HG02981 (cell line): ENCODE data around the gene SELENOH.
"Not testable (repeated sequence)": the region's sequence is repeated elsewhere in the genome, so short reads cannot be mapped to it uniquely, and the experiment has no call there.

Experiments
- ATAC-seq: cut with Tn5 transposase; IDR thresholded peaks from one replicate; pipeline ENCODE4 v1.9.1; 2021; ENCODE audit warnings: mild to moderate bottlenecking, moderate library complexity; ENCODE audit not compliant: unreplicated experiment

Gene SELENOH, protein sequence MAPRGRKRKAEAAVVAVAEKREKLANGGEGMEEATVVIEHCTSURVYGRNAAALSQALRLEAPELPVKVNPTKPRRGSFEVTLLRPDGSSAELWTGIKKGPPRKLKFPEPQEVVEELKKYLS

DNA sequence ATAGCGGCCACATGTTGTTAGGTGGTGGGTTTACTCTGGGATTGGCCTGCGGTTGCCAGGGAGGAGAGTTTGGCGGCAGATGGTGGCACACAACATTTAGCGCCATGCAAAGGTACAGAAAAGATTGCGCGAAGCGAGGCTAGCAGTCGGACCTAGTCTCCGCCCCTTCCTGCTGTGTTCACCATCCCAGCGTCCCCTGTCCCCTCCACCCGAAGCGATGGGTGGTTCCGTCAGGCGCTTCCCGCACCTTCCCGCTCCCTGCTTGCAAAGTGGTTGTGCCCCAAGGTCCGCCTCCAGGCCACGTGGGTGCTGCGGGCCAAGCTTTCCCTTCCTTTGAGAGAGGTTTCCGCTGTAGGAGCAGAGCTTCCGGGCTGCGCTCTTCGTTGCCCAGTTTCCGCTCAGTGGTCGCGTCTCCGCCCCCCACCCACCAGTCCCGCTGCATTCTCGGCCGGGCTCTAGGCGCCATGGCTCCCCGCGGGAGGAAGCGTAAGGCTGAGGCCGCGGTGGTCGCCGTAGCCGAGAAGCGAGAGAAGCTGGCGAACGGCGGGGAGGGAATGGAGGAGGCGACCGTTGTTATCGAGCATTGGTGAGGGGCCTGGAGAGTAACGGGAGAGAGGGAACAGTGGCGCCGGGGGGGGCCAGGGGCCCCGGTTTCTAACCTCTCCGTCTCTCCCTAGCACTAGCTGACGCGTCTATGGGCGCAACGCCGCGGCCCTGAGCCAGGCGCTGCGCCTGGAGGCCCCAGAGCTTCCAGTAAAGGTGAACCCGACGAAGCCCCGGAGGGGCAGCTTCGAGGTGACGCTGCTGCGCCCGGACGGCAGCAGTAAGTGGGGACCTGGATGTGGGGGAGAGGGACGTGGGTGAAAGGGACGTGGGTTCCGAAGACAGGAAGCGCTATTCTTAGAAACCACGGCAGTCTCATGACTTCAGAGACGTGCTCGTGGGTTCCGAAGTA lies at the start of gene SELENOH:
Gene SELENOH, plus strand, starts transcription at position 360 of the 955 bp plus-strand sequence. Its CDS starts 105 bp downstream, at position 465.
- peak; percentile 92 for ATAC-seq

DNA sequence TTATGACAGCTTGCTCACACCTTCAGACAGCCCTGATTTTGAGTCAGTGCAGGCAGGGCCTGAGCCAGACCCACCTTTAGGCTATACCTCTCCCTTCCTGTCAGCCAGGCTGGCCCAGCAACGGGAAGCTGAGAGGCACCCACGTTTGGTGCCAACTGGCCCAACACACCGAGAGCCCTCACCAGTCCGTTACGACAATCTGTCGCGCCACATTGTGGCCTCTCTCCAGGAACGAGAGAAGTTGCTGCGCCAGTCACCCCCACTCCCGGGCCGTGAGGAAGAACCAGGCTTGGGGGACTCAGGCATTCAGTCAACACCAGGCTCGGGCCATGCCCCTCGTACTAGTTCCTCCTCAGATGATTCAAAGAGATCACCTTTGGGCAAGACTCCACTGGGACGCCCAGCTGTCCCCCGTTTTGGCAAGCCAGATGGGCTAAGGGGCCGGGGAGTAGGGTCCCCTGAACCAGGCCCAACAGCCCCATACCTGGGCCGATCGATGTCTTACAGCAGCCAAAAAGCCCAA lies 42.4 kb upstream of the SELENOH start:
- ATAC-seq, result no peak

DNA sequence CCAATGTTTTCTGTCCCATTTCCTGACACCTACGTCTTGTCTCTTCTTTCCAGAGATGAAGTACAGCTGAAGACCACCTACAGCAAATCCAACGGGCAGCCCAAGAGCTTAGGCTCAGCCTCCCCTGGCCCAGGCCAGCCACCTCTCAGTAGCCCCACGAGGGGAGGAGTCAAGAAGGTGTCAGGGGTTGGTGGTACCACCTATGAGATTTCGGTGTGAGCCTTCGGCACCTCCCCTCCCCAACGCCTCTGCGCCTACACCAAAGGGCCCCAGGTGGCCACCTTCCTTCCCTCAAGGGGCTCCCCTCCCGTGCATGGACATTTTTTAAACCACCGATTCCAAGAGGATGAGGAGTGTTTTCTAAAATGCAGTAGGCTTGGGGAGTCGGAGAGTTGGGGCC lies 41.5 kb upstream of the SELENOH start:
- ATAC-seq, result no peak

DNA sequence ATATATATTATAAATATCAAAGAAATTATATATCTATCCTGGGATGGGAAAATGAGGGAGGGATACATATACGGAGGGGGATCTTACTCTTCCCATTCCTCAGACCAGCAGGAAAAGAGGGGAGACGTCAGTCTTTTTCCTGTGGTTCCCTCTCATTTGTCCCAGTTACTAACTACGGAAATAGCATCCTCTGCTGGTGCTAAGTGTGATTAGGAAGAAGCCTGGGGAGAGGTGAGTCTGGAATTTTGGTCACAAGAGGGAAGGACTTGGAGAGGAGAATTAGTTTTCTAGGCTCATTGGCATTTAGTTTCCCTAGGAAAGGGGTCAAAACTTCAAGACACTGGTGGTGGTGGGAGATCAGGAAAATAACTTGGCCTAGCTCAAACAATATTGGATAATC lies 40.9 kb upstream of the SELENOH start:
- ATAC-seq, result no peak

DNA sequence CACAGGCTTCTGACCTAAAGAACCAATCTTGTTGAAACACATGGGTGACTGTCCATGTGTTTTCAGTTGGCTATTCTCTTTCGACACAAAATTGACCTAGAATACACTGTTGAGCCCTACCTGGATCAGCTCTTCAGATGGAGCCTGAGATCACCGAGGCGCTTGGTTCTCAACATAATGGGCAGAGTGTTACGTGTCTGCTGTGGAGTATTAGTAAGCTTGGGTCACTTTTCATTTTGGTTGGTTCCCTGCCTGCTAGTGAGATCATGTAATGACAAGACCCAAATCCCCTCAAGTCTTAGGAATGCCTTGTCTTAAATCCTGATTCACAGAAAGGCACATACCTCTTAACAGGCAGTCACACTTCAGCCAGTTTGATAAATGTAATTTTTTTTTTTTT lies 38.0 kb upstream of the SELENOH start:
- no peak for ATAC-seq

DNA sequence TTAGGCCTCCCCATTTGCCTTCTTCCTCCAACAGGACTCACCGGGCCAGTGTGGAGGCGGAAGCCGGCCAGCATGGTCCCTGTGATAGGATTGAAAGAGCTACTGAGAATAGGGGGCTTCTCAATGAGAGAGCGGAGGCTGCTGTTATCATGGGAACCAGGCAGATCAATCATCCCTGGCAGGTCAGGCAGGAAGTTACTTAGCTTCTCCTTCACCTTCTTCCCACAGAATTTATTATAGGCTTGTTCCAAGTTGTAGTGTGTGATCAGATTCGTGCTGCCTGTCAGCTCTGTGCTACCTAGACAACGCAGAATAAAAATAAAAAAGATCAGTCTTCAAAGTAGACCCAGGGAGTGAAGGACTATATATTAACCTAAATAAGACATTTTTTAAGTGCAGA lies 36.4 kb upstream of the SELENOH start:
- ATAC-seq, result no peak

DNA sequence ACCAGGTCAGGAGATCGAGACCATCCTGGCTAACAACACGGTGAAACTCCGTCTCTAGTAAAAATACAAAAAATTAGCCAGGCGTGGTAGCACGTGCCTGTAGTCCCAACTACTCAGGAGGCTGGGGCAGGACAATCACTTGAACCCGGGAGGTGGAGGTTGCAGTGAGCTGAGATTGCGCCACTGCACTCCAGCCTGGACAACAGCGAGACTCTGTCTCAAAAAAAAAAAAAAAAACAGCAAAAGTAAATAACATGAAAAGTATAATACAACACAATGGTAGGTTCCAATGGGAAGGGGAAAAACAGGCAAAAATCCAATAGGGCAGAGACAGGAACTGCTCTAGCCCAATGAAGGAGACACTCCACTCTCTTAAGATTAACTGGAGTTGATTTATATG lies 35.9 kb upstream of the SELENOH start:
- not testable (repeated sequence) for ATAC-seq

DNA sequence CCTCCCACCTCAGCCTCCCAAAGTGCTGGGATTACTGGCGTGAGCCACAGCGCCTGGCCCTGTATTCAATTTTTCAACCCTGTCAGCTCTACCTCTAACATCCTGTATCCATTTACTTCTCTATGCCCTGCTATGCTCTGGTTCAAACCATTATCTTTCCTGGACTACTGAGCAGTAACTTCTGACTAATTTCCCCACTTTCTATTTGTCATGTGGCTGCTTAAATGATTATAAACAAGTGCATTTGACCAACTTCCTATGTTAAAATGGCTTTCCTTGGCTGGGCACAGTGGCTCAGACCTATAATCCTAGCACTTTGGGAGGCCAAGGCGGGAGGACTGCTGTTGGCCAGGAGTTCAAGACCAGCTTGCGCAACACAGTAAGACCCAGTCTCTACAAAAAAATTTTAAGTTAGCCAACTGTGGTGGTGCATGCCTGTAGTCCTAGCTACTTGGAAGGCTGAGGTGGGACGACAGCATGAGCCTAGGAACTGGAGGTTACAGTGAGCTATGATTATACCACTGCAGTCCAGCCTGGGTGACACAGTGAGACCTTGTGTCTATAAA lies 31.4 kb upstream of the SELENOH start:
- ATAC-seq, result no peak

DNA sequence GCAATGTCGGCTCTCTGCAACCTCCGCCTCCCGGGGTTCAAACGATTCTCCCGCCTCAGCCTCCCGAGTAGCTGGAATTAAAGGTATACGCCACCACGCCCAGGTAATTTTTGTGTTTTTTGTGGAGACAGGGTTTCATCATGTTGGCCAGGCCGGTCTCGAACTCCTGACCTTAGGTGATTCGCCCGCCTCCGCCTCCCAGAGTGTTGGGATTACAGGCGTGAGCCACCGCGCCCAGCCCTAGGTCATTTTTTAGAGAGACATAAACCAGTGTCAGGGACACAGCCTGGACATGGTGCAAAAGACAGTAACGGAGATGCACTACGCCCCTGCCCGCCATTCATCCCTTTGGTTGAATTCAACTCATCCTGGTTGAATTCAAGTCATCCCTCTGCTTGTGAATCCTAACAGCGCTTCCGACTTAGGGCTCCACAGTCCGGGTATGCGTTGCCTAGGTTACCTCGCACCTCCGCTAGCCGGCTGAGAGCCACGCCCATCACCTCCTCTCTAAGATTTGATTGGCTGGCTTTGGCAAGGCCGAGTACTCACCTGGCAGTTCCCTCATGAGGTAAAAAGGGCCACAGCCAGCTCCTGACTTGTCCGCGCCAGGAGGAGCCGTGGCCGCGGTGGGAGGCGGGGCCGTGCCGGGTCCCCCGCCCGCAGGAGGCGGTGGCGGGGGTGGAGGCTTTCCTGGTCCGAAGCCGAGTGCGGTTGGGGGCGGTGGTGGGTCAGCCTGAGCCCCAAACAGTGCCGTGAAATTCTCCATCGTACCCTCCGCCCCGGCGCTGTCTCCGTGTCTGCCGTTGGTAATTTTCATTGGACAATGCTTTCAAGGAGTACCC lies 29.7 kb upstream of the SELENOH start, which contains the start of gene MED19:
Gene MED19, minus strand, starts transcription at position 802 of the 842 bp plus-strand sequence. Its CDS starts 36 bp downstream, at position 766.
- peak; percentile 40 for ATAC-seq

DNA sequence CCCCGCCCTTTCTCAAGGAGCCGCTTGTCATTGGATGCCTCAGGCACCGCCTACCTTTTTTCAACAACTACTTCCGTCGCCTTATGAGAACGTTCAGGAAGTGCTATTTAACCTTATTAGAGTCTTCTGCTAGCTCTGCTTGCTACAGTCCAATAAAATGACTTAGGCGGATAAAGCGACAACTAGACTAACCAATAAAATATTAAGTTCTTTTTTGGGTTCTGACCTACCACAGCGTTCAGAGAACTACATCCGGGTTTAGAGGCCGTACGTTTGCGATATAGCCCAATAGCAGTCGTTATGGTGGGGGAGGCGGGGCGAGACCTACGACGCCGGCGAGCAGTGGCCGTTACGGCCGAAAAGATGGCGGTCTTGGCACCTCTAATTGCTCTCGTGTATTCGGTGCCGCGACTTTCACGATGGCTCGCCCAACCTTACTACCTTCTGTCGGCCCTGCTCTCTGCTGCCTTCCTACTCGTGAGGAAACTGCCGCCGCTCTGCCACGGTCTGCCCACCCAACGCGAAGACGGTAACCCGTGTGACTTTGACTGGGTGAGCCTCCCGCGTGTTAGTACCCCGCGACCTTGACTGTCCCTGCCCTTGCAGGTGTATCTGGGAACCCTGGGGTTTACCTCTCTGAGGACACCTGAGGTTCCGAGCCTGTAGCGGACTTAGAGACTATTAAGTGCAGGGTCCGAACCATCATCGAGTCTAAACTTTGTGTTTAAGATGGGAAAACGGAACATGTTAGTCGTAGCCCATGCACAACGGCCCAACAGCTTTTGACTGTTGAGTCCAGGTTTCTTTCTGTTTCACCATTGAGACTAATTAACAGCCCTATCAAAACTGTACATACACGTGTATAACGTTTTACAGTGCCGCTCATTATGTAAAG lies 28.8 kb upstream of the SELENOH start, which contains the start of gene TMX2:
Gene TMX2, plus strand, starts transcription at position 338 of the 895 bp plus-strand sequence. Its CDS starts 26 bp downstream, at position 364.
- ATAC-seq, result peak; percentile 91

DNA sequence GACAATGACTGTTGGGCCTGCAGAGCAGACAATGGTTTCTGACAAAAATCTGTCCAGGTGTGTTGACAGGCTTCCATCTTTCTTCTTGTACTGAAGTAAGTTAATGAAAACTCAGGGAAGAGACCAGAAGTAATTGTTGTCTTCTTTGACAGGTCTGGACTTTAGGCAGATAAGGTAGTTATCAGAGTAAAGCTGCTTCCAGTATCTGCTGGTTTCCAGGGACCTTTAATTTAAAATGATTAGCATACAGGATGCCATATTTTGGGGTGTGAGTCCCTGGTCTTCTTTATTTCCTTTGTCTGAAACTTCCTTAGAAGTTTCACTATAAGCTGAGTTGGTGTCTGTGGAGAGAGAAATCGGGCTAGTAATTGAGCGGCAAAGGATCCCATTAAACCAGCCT lies 27.5 kb upstream of the SELENOH start:
- ATAC-seq, result no peak

DNA sequence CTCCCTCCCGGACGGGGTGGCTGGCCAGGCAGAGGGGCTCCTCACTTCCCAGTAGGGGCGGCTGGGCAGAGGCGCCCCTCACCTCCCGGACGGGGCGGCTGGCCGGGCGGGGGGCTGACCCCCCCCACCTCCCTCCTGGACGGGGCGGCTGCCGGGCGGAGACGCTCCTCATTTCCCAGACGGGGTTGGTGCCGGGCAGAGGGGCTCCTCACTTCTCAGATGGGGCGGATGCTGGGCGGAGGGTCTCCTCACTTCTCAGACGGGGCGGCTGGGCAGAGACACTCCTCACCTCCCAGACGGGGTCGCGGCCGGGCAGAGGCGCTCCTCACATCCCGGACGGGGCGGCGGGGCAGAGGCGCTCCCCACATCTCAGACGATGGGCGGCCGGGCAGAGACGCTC lies 24.6 kb upstream of the SELENOH start:
- ATAC-seq, result not testable (repeated sequence)

DNA sequence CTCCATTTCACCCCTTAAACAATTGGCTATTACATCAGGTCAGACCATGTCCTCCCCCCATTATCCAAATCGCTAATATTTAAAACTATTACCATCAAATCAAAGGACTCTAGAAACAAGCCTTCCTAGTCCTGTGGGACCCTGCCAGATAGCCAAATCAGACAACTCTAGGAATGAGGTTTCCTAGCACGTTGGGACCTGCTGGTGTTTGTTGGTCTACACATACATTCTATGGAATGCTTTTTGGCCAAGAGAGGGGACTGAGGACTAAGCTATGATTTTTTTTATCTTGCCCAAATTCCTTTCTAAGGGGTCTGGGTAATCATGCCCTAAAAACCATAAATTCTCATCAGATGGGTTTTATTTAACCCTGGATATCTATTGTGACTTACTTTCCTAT lies 14.1 kb upstream of the SELENOH start:
- ATAC-seq, result no peak

DNA sequence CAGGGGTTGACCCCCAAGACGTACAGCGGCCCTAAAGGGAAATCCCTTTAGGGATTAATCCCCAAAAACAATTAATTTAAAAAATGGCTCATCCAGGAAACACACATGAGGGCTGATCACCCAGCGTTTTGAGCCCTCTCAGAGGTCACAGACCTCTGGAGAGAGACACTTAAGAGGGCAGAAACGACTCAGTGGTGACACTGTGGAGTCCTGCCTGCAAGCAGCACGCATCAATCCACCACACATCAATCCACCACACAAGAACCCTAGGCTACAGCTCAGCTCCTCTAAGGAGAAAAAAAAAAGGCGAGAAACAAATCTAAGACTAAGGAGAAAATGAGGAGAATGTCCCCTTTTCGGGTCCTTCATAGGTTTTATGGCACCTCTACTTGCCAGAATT lies 12.5 kb upstream of the SELENOH start:
- no peak for ATAC-seq

DNA sequence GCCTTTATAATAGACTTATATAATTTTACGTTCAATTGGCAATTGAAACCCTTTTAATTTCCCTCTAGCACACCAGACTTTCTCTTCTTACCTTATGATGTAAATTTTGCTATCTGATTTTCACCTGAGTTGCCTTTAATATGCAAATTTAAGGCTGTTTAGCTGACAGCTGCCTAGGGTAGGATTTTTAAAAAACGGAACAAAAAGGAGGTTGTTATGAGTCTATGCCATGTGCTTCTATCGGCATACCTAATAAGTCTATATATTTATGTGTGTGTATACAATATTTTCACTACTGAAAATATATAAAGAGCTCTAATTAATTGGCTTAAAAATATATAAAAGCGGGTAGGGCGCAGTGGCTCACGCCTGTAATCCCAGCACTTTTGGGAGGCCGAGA lies 11.8 kb upstream of the SELENOH start:
- ATAC-seq, result no peak

DNA sequence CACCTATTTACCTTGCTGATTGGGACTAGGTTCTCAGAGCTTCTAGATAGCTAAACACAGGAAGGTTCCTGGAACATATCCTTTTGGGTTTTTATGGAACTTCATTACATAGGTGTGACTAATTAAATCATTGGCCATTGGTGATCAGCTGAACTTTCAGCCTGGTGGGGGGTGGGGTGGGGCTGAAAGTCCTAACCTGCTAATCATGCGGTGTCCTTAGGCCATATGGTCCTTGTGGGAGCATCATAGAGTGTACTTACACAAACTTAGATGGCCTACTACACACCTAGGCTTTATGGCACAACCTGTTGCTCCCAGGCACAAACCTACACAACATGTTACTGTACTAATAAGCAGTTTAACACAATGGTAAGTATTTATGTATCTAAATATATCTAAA lies 8.6 kb upstream of the SELENOH start:
- no peak for ATAC-seq

DNA sequence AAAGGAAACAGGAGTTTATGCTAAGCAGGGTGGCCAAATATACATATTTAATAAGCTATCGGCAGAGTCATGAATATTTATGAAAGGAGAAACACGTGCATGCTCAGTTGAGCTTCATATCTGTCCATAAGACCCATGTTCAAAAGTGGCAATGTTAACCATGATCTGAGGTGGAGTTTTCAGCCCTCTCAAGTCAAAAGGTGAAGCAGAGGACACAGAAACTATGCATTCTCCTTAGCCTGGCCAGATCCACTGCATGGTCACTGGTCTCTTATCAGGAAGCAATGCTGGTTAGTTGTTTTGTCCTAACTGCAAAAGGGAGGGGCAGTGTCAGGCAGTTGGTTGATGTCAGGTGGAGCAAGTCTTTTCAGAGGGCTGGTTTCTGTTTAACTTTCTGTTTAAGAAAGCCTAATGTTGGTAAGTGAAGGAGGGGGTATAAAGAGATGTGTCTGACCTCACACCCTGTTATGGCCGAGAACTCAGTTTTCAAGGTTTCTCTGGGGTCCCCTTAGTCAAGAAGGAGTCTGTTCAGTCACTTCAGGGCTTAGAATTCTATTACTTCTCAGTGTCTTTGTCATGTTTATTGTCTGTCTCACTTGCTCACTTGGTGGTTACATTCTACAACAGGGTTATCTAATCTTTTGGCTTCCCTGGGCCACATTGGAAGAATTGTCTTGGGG lies 5.5 kb upstream of the SELENOH start:
- no peak for ATAC-seq

DNA sequence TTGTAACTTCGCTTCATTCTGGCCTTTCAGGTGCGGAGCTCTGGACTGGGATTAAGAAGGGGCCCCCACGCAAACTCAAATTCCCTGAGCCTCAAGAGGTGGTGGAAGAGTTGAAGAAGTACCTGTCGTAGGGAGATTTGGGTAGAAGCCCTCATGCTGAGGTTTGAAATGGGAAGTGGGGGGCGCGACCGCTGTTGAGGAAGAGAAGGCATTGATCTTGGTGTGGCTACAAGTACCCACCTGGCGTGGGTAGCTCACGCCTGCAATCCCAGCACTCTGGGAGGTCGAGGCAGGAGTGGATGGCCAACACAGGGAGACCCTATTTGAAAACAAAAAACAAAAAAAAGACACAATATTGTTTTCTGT lies 779 bp downstream of the SELENOH start:
- ATAC-seq, result no peak

DNA sequence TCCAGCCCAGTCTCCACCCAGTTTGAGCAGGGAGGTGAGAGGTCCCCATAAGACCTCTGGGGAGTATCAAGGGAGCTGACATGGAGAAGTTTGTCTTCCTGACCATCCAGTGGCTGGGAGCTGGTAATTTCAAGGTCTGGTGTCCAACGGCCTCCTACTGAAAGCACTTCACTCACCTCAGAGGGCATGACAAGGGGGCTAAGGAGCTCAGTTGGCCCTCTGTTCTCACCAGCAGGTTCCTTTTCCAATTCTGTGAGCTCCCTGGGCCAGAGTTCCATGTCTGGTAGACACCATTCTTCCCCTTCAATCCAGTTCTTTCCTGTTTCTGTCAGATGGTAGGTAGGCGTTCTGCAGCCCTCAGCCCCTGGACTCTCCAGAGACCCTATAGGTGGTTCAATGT lies 3.1 kb downstream of the SELENOH start:
- no peak for ATAC-seq
